ENCODE measurements around the gene SLC10A1.
A peak's percentile ranks its signal among the peaks of the same experiment; 100 is the strongest.

Gene SLC10A1

DNA sequence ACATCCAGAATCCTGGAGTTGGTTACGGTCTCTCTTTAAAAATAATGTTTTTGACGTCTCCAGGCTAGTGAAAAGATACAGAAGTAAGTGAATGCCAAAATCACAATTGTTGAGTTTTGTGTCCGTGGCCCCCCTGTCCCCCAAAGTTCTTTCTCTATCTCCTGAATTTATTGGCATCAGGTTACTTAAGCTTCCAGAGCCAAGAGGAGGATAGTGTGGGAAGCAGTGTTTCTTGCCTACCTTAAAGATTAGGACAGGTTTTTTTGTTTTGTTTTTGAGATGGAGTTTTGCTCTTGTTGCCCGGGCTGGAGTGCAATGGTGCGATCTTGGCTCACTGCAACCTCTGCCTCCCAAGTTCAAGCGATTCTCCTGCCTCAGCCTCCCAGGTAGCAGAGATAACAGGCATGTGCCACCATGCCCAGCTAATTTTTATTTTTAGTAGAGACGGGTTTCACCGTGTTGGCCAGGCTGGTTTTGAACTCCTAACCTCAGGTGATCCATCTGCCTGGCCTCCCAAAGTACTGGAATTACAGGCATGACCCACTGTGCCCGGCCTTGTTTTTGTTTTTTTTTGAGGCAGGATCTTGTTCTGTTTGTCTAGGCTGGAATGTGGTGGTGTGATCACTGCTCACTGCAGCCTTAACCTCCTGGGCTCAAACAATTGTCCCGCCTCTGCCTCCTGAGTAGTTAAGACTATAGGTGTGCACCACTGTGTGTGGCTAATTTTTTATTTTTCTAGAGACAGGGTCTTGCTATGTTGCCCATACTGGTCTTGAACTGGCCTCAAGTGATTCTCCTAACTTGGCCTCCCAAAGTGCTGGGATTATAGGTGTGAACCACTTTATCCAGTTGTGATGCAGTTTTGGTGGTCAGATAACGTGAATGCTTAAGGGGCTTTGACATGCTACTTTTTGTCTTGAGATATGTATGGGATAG, 24.7 kb downstream of the SLC10A1 start:
- TF ChIP-seq, protein P1, sequence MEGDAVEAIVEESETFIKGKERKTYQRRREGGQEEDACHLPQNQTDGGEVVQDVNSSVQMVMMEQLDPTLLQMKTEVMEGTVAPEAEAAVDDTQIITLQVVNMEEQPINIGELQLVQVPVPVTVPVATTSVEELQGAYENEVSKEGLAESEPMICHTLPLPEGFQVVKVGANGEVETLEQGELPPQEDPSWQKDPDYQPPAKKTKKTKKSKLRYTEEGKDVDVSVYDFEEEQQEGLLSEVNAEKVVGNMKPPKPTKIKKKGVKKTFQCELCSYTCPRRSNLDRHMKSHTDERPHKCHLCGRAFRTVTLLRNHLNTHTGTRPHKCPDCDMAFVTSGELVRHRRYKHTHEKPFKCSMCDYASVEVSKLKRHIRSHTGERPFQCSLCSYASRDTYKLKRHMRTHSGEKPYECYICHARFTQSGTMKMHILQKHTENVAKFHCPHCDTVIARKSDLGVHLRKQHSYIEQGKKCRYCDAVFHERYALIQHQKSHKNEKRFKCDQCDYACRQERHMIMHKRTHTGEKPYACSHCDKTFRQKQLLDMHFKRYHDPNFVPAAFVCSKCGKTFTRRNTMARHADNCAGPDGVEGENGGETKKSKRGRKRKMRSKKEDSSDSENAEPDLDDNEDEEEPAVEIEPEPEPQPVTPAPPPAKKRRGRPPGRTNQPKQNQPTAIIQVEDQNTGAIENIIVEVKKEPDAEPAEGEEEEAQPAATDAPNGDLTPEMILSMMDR (IDR thresholded peaks at IDR 0.05; ENCODE audit: low read depth, low read length, missing control alignments), result no peak
- Histone ChIP-seq H3K27ac (no peak overlapping the region), H3K36me3 (replicated peaks) (peaks cover 89% of the 10 kb centered on the region), H3K27me3 (replicated peaks) (no peaks in the 10 kb centered on the region), H3K4me3 (ENCODE audit: low read depth, low read length) (no peak overlapping the region)
- in situ Hi-C loops (cut with HindIII; ENCODE audit: low pct_ligation_motif_present, low sequenced_read_pairs), result no loop called here
- no peak for DNase-seq

GRCh38 chr14:69771136-69771535, 25.9 kb downstream of the SLC10A1 start:
- Histone ChIP-seq H3K27ac (no peak overlapping the region), H3K27me3 (replicated peaks) (no peaks in the 10 kb centered on the region), H3K36me3 (replicated peaks) (peaks cover 82% of the 10 kb centered on the region), H3K4me3 (ENCODE audit: low read depth, low read length) (no peak overlapping the region)
- TF ChIP-seq, protein P1 (IDR thresholded peaks at IDR 0.05; ENCODE audit: low read depth, low read length, missing control alignments), result no peak
- no peak for DNase-seq
- in situ Hi-C loops (cut with HindIII; ENCODE audit: low pct_ligation_motif_present, low sequenced_read_pairs), result no loop called here

- Histone ChIP-seq H3K36me3 (replicated peaks) (peaks cover 81% of the 10 kb centered on the region), H3K27me3 (replicated peaks) (no peaks in the 10 kb centered on the region), H3K27ac (no peak overlapping the region), H3K4me3 (ENCODE audit: low read depth, low read length) (no peak overlapping the region)
- TF ChIP-seq, protein P1 (IDR thresholded peaks at IDR 0.05; ENCODE audit: low read depth, low read length, missing control alignments), result no peak
- no peak for DNase-seq
- in situ Hi-C loops (cut with HindIII; ENCODE audit: low pct_ligation_motif_present, low sequenced_read_pairs), result no loop called here
These were observed 26.5 kb downstream of the SLC10A1 start for GRCh38 chr14:69770559-69770958.

DNA sequence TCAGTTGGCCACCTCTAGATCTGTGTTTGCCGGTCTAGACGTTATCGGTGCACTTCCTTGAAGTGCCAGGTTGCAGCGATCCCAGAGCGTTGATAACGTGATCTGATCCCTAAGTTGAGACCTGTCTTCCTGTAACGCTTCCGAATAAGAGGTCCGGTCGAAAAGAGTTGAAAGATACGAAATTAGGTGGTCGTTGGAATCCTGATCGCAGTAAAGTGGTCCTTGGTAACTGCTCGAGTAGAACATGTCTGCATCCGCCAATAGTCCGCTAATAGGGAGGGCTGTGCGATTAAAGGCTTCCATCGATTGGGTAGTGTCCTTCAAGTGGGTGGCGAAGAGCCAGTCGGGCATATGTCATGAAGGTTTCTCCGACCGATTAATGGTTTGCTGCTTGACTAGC, 27.4 kb downstream of the SLC10A1 start:
- DNase-seq, result no peak
- Histone ChIP-seq H3K27ac (no peak overlapping the region), H3K27me3 (replicated peaks) (no peaks in the 10 kb centered on the region), H3K4me3 (ENCODE audit: low read depth, low read length) (no peak overlapping the region), H3K36me3 (replicated peaks) (peaks cover 72% of the 10 kb centered on the region)
- in situ Hi-C loops (cut with HindIII; ENCODE audit: low pct_ligation_motif_present, low sequenced_read_pairs), result no loop called here
- TF ChIP-seq, protein P1 (IDR thresholded peaks at IDR 0.05; ENCODE audit: low read depth, low read length, missing control alignments), result no peak

GRCh38 chr14:69768873-69769272, 28.2 kb downstream of the SLC10A1 start:
- H3K4me3 ChIP-seq (ENCODE audit: low read depth, low read length), result peak overlapping the region; percentile 99
- TF ChIP-seq, protein P1 (IDR thresholded peaks at IDR 0.05; ENCODE audit: low read depth, low read length, missing control alignments), result no peak
- H3K36me3 ChIP-seq (replicated peaks), result peaks cover 64% of the 10 kb centered on the region
- H3K27me3 ChIP-seq (replicated peaks), result no peaks in the 10 kb centered on the region
- H3K27ac ChIP-seq, result no peak overlapping the region
- DNase-seq, result no peak
- in situ Hi-C loops (cut with HindIII; ENCODE audit: low pct_ligation_motif_present, low sequenced_read_pairs), result no loop called here

Measured in brain microvascular endothelial cell (primary cell).